HCT116 (cell line): ENCODE results near the gene IQCC. TPM values are rescaled to one million over a fixed set of nuclear protein-coding genes. Genes with fewer than 3 reads are reported as not detected.
A peak's percentile ranks its signal among the peaks of the same experiment; 100 is the strongest.

Experiments used
- ATAC-seq: fragments of 200-7000 bp; cut with Tn5 transposase; 2 replicates; pipeline ENCODE4 v1.9.1; 2020; ENCODE audit warnings: mild to moderate bottlenecking, moderate library complexity
- BruUV-seq: library from RNA; stranded (reverse); fragments of 400-500 nt; replicated peaks from 2 replicates; lab custom pipeline; 2021; lab: Mats Ljungman, UMichigan
- CTCF ChIA-PET: fragments of 300-600 bp; sonication (Branson Sonifier 250); formaldehyde crosslinking; loops from one replicate; lab custom pipeline; 2021; ENCODE audit warnings: antibody characterized with exemption; lab: Charles Lee
- POLR2A ChIA-PET: fragments of 300-600, 350-600 bp; sonication (Branson Sonifier 250); formaldehyde crosslinking; loops from one replicate; lab custom pipeline; 2021; ENCODE audit warnings: antibody characterized with exemption; lab: Charles Lee
- RAD21 ChIA-PET, 2 experiments: fragments of 300-600 bp; sonication (Branson Sonifier 250); formaldehyde crosslinking; loops; one replicate each; lab custom pipeline; 2023; ENCODE audit warnings: low total read pairs in 2 of 2; ENCODE audit not compliant: uncharacterized antibody in 2 of 2, unreplicated experiment in 2 of 2, low non-redundant PET in 1 of 2; lab: Charles Lee
- DNase-seq: peaks from one replicate; pipeline ENCODE4 v3.0.0-alpha.2; 2010; ENCODE audit warnings: low read depth, low spot score
- H2AFZ ChIP-seq: fragments of 200-600 bp; shearing (Covaris generic), sonication (generic); 2 replicates; pipeline ENCODE4 v1.6.1; 2017; ENCODE audit warnings: low read depth, mixed run types, mixed read lengths, antibody characterized with exemption, low read length; ENCODE audit not compliant: poor library complexity, severe bottlenecking
- H3K27ac ChIP-seq: 2 replicates; pipeline ENCODE4 v1.5.1; 2012; ENCODE audit warnings: low read depth, low read length
- H3K27me3 ChIP-seq: fragments of 200-600 bp; sonication (generic); 2 replicates; pipeline ENCODE4 v1.6.1; 2016; ENCODE audit warnings: mixed run types, low read length, mixed read lengths; ENCODE audit not compliant: insufficient read depth
- H3K36me3 ChIP-seq, 2 experiments: fragments of 200-500 bp in 1 of 2; fragments of 200-600 bp in 1 of 2; sonication (Bioruptor generic) in 1 of 2; sonication (generic) in 1 of 2; 2 replicates each; pipeline versions ENCODE4 v1.5.1 to v1.6.1; 2014 to 2016; ENCODE audit warnings: low read length in 2 of 2, inconsistent platforms in 1 of 2, mixed read lengths in 1 of 2, mixed run types in 1 of 2; ENCODE audit not compliant: insufficient read depth in 2 of 2, control insufficient read depth in 1 of 2
- H3K4me1 ChIP-seq, 2 experiments: fragments of 200-600 bp in 1 of 2; sonication (generic) in 1 of 2; 2 replicates each; pipeline versions ENCODE4 v1.5.1 to v1.6.1; 2012 to 2017; ENCODE audit warnings: low read length in 2 of 2, inconsistent platforms in 1 of 2, mild to moderate bottlenecking in 1 of 2, mixed read lengths in 1 of 2, mixed run types in 1 of 2, moderate library complexity in 1 of 2; ENCODE audit not compliant: insufficient read depth in 2 of 2, control insufficient read depth in 1 of 2
- H3K4me2 ChIP-seq: fragments of 200-600 bp; sonication (generic); 2 replicates; pipeline ENCODE4 v1.6.1; 2017; ENCODE audit warnings: mixed run types, low read length, mixed read lengths
- H3K4me3 ChIP-seq, 2 experiments: fragments of 200-600 bp in 1 of 2; sonication (generic) in 1 of 2; replicated peaks in 1 of 2; 2 replicates each; pipeline ENCODE4 v1.5.1; 2011 to 2016; ENCODE audit warnings: low read length in 2 of 2, control low read depth in 1 of 2, low read depth in 1 of 2, mild to moderate bottlenecking in 1 of 2, mixed read lengths in 1 of 2, mixed run types in 1 of 2
- H3K79me2 ChIP-seq: fragments of 200-600 bp; sonication (generic); 2 replicates; pipeline ENCODE4 v1.6.1; 2017; ENCODE audit warnings: mild to moderate bottlenecking, mixed run types, low read length, moderate library complexity, mixed read lengths; ENCODE audit not compliant: insufficient read depth
- H3K9ac ChIP-seq: fragments of 200-600 bp; sonication (generic); 2 replicates; pipeline ENCODE4 v1.6.1; 2016; ENCODE audit warnings: low read length, mixed read lengths
- H3K9me2 ChIP-seq: fragments of 200-600 bp; sonication (generic), shearing (Covaris generic); 2 replicates; pipeline ENCODE4 v1.6.1; 2017; ENCODE audit warnings: mixed run types, mild to moderate bottlenecking, moderate library complexity; ENCODE audit not compliant: insufficient read depth
- H3K9me3 ChIP-seq, 2 experiments: fragments of 200-500 bp in 1 of 2; fragments of 200-600 bp in 1 of 2; sonication (Bioruptor generic) in 1 of 2; sonication (generic) in 1 of 2; 2 replicates each; pipeline ENCODE4 v1.6.1; 2014 to 2017; ENCODE audit warnings: low read length in 2 of 2, mixed read lengths in 2 of 2, inconsistent platforms in 1 of 2, low read depth in 1 of 2, mild to moderate bottlenecking in 1 of 2, mixed run types in 1 of 2, moderate library complexity in 1 of 2; ENCODE audit not compliant: control insufficient read depth in 1 of 2, insufficient read depth in 1 of 2
- H4K20me1 ChIP-seq: fragments of 200-600 bp; sonication (generic), shearing (Covaris generic); 2 replicates; pipeline ENCODE4 v1.6.1; 2017; ENCODE audit warnings: mixed run types, mild to moderate bottlenecking, moderate library complexity; ENCODE audit not compliant: insufficient read depth
- ATF3 ChIP-seq: IDR thresholded peaks from 2 replicates; pipeline ENCODE4 v1.6.1; 2012
- CEBPB ChIP-seq: IDR thresholded peaks from 2 replicates; pipeline ENCODE4 v1.6.1; 2012; ENCODE audit warnings: low read depth
- EGR1 ChIP-seq: IDR thresholded peaks from 2 replicates; pipeline ENCODE4 v1.6.1; 2012; ENCODE audit warnings: low read depth
- ELF1 ChIP-seq: IDR thresholded peaks from 2 replicates; pipeline ENCODE4 v1.6.1; 2012; ENCODE audit warnings: low read depth, borderline replicate concordance
- EZH2phosphoT487 ChIP-seq: fragments of 200-600 bp; IDR thresholded peaks from 2 replicates; pipeline ENCODE4 v1.6.1; 2018; ENCODE audit warnings: antibody characterized with exemption, borderline replicate concordance
- JUND ChIP-seq: IDR thresholded peaks from 2 replicates; pipeline ENCODE4 v1.6.1; 2012
- POLR2A ChIP-seq: IDR thresholded peaks from 2 replicates; pipeline ENCODE4 v1.7.0; 2011; ENCODE audit warnings: borderline replicate concordance; ENCODE audit not compliant: insufficient read depth, insufficient read length; ENCODE audit errors: extremely low read depth
- RAD21 ChIP-seq: IDR thresholded peaks from 2 replicates; pipeline ENCODE4 v1.6.1; 2012; ENCODE audit warnings: low read depth, mild to moderate bottlenecking
- ZBTB33 ChIP-seq: IDR thresholded peaks from 2 replicates; pipeline ENCODE4 v1.6.1; 2011; ENCODE audit warnings: mild to moderate bottlenecking, low read length, moderate library complexity; ENCODE audit not compliant: insufficient replicate concordance; ENCODE audit errors: extremely low read depth
- intact Hi-C: fragments of 100-400 bp; cut with micrococcal nuclease; formaldehyde crosslinking; loops from 2 replicates; pipeline ENCODE4 v1.10.0; 2022
- total RNA-seq: library from RNA; stranded (reverse); gene quantifications from one replicate; pipeline ENCODE4 v1.2.1, GENCODE V29; 2021; ENCODE audit not compliant: unreplicated experiment

IQCC gene
- total RNA-seq, 1 experiment from 2014 or later, result 4.7 TPM

GRCh38 chr1:32195972-32196823 lies 9.3 kb upstream of the IQCC start:
- no peaks in the 10 kb centered on the region for H3K79me2 ChIP-seq
- ChIA-PET POLR2A (no interaction called here), RAD21 (no interaction called here), CTCF (no interaction called here)
- no peak overlapping the region for H3K4me3 ChIP-seq
- DNase-seq (no peak), ATAC-seq (no peak)
- no peaks in the 10 kb centered on the region; the same call in 1 of the 2 replicates for H4K20me1 ChIP-seq
- intact Hi-C loops, result no loop called here
- H3K9me3 ChIP-seq, result no peaks in the 10 kb centered on the region
- TF ChIP-seq EGR1, result no peak
- TF ChIP-seq ATF3, result no peak
- TF ChIP-seq POLR2A, result no peak
- TF ChIP-seq JUND, result no peak
- TF ChIP-seq RAD21, result no peak
- no peak for TF ChIP-seq EZH2phosphoT487
- TF ChIP-seq ELF1, result no peak
- no peak for TF ChIP-seq ZBTB33
- no peak for TF ChIP-seq CEBPB
- no peak overlapping the region for H3K9ac ChIP-seq
- no peak overlapping the region for H3K4me2 ChIP-seq
- no peak overlapping the region for H2AFZ ChIP-seq
- H3K27ac ChIP-seq, result no peak overlapping the region
- TSS peak; percentile 12 for BruUV-seq
- no peaks in the 10 kb centered on the region for H3K9me2 ChIP-seq
- H3K36me3 ChIP-seq, result peaks cover 33 to 58% of the 10 kb centered on the region in 2 experiments
- H3K27me3 ChIP-seq, result no peaks in the 10 kb centered on the region
- H3K4me1 ChIP-seq, result peaks cover 5 to 17% of the 10 kb centered on the region in 2 experiments; a peak in 3 of 4 replicates
